ENCODE measurements around the gene PIGB.
"Not testable (repeated sequence)": the region's sequence is repeated elsewhere in the genome, so short reads cannot be mapped to it uniquely, and the experiment has no call there.

Gene PIGB

GRCh38 chr15:55288006-55288717 lies 30.9 kb upstream of the PIGB start:
- no peak for TF ChIP-seq CTCF (IDR thresholded peaks at IDR 0.05; ENCODE audit: low read depth, low read length)
- no peak for DNase-seq (ENCODE audit: extremely low read depth, low read depth)

- no peak for DNase-seq (ENCODE audit: extremely low read depth, low read depth)
- TF ChIP-seq CTCF (IDR thresholded peaks at IDR 0.05; ENCODE audit: low read depth, low read length): no peak
Observed at GRCh38 chr15:55289011-55289745, 29.8 kb upstream of the PIGB start.

GRCh38 chr15:55289746-55290527 lies 29.1 kb upstream of the PIGB start, which contains the start of gene RAB27A:
RAB27A (minus strand) TSS chr15:55289813; CDS start chr15:55234934, 54,879 bp downstream.
- peak; percentile 18 for DNase-seq (ENCODE audit: extremely low read depth, low read depth)
- no peak for TF ChIP-seq CTCF (IDR thresholded peaks at IDR 0.05; ENCODE audit: low read depth, low read length)

- DNase-seq (ENCODE audit: extremely low read depth, low read depth): peak; percentile 42
- peak; percentile 95 for TF ChIP-seq CTCF (IDR thresholded peaks at IDR 0.05; ENCODE audit: low read depth, low read length)
Observed at GRCh38 chr15:55290528-55291057, 28.4 kb upstream of the PIGB start.

GRCh38 chr15:55297315-55297714 lies 21.7 kb upstream of the PIGB start:
- no peak for DNase-seq (ENCODE audit: extremely low read depth, low read depth)
- no peak for TF ChIP-seq CTCF (IDR thresholded peaks at IDR 0.05; ENCODE audit: low read depth, low read length)

GRCh38 chr15:55302801-55303200 lies 16.2 kb upstream of the PIGB start:
- not testable (repeated sequence) for DNase-seq (ENCODE audit: extremely low read depth, low read depth)

- no peak for TF ChIP-seq CTCF (IDR thresholded peaks at IDR 0.05; ENCODE audit: low read depth, low read length)
- peak; percentile 4 for DNase-seq (ENCODE audit: extremely low read depth, low read depth)
Observed at GRCh38 chr15:55319537-55320237, 665 bp downstream of the PIGB start.

Measured in AG09319 (cell line).